HepG2 (cell line): Measurements from ENCODE around the gene C2. TPM values are rescaled to one million over a fixed set of nuclear protein-coding genes. Genes with fewer than 3 reads are reported as not detected.

ENCODE experiments used
- ATAC-seq: fragments of 200-7000 bp; cut with Tn5 transposase; 3 replicates; pipeline ENCODE4 v1.9.1; 2020; ENCODE audit warnings: mild to moderate bottlenecking, moderate library complexity
- BruUV-seq: library from RNA; stranded (reverse); fragments of 400-500 nt; replicated peaks from 2 replicates; lab custom pipeline; 2021; lab: Mats Ljungman, UMichigan
- CTCF ChIA-PET: fragments of 300-600 bp; formaldehyde crosslinking; extraction: SDS; loops from one replicate; lab custom pipeline; 2021; ENCODE audit warnings: low total read pairs, inconsistent platforms, low intra/inter-chr PET ratio; lab: Yijun Ruan, JAX
- POLR2A ChIA-PET: fragments of 350-600 bp; sonication (Branson Sonifier 250); formaldehyde crosslinking; loops from one replicate; lab custom pipeline; 2020; ENCODE audit warnings: antibody characterized with exemption, inconsistent platforms; lab: Yijun Ruan, JAX
- DNase-seq: peaks from one replicate; pipeline ENCODE4 v3.0.0-alpha.2; 2015; ENCODE audit warnings: low spot score
- FAIRE-seq: peaks from 3 replicates; lab custom pipeline; 2011; peaks lifted over from hg19 to GRCh38; lab: Jason Lieb, UNC
- H2AFZ ChIP-seq: one replicate; pipeline ENCODE4 v1.6.1; 2011; ENCODE audit warnings: low read length, inconsistent platforms
- H3K27ac ChIP-seq: fragments of 300-600 bp; 3 replicates; pipeline ENCODE4 v1.8.0; 2011; ENCODE audit warnings: mixed run types, mild to moderate bottlenecking, mixed read lengths, low read length, inconsistent platforms; ENCODE audit not compliant: insufficient read depth; ENCODE audit errors: extremely low read length
- H3K27me3 ChIP-seq, 2 experiments: fragments of 200-600 bp in 1 of 2; 2 replicates in 1 of 2; 3 replicates in 1 of 2; pipeline versions ENCODE4 v1.6.0 to v1.8.0; 2011; ENCODE audit warnings: low read length in 2 of 2, mild to moderate bottlenecking in 2 of 2, moderate library complexity in 2 of 2, inconsistent platforms in 1 of 2; ENCODE audit not compliant: insufficient read depth in 2 of 2, control insufficient read depth in 1 of 2
- H3K36me3 ChIP-seq, 2 experiments: fragments of 200-600 bp in 1 of 2; replicated peaks in 1 of 2; 2 replicates in 1 of 2; 3 replicates in 1 of 2; pipeline versions ENCODE4 v1.5.1 to v1.8.0; 2011; ENCODE audit warnings: low read length in 2 of 2, inconsistent platforms in 1 of 2; ENCODE audit not compliant: insufficient read depth in 2 of 2, control insufficient read depth in 1 of 2
- H3K4me1 ChIP-seq: 2 replicates; pipeline ENCODE4 v1.5.1; 2012; ENCODE audit warnings: low read length, inconsistent platforms; ENCODE audit not compliant: insufficient read depth
- H3K4me2 ChIP-seq: 2 replicates; pipeline ENCODE4 v1.6.0; 2011; ENCODE audit warnings: low read depth, low read length, inconsistent platforms
- H3K4me3 ChIP-seq, 3 experiments: fragments of 200-600 bp in 1 of 3; sonication (generic), shearing (Covaris generic) in 1 of 3; replicated peaks in 1 of 3; 2 replicates each; pipeline ENCODE4 v1.5.1; 2011 to 2016; ENCODE audit warnings: low read length in 3 of 3, inconsistent platforms in 2 of 3, low read depth in 2 of 3, mild to moderate bottlenecking in 2 of 3, control low read depth in 1 of 3, mixed read lengths in 1 of 3; ENCODE audit not compliant: insufficient read depth in 1 of 3
- H3K79me2 ChIP-seq: one replicate; pipeline ENCODE4 v1.6.1; 2011; ENCODE audit warnings: low read length, inconsistent platforms; ENCODE audit not compliant: insufficient read depth
- H3K9ac ChIP-seq: 2 replicates; pipeline ENCODE4 v1.6.0; 2011; ENCODE audit warnings: mild to moderate bottlenecking, low read depth, low read length, inconsistent platforms; ENCODE audit not compliant: insufficient read depth
- H3K9me3 ChIP-seq: 2 replicates; pipeline ENCODE4 v1.5.1; 2012; ENCODE audit warnings: mild to moderate bottlenecking, low read length
- H4K20me1 ChIP-seq: 2 replicates; pipeline ENCODE4 v1.6.0; 2011; ENCODE audit warnings: inconsistent platforms, mild to moderate bottlenecking, low read length, moderate library complexity; ENCODE audit not compliant: insufficient read depth
- HMG20A ChIP-seq: IDR thresholded peaks from 2 replicates; pipeline ENCODE4 v1.6.1; 2016; ENCODE audit warnings: borderline replicate concordance
- NFE2L2 ChIP-seq: fragments of 150-350 bp; IDR thresholded peaks from 2 replicates; pipeline ENCODE4 v1.6.1; 2014; ENCODE audit warnings: low read length
- PRPF4 ChIP-seq: fragments of 200-400 bp; formaldehyde crosslinking; IDR thresholded peaks from 2 replicates; pipeline ENCODE4 v1.6.1; 2016; ENCODE audit warnings: low read length, low read depth; ENCODE audit not compliant: poor library complexity, severe bottlenecking
- RFX3 ChIP-seq: IDR thresholded peaks from 2 replicates; pipeline ENCODE4 v1.6.1; 2016; ENCODE audit warnings: missing biosample characterization, missing genetic modification reagents
- XBP1 ChIP-seq: sonication (generic); formaldehyde crosslinking; IDR thresholded peaks from 2 replicates; pipeline ENCODE4 v1.5.0; 2020; ENCODE audit warnings: missing genetic modification reagents
- ZNF232 ChIP-seq: sonication (generic); formaldehyde crosslinking; IDR thresholded peaks from 2 replicates; pipeline ENCODE4 v1.4.0; 2020; ENCODE audit warnings: missing genetic modification reagents, borderline replicate concordance
- ZNF383 ChIP-seq: sonication (generic); formaldehyde crosslinking; IDR thresholded peaks from 2 replicates; pipeline ENCODE4 v1.4.0; 2020; ENCODE audit warnings: missing genetic modification reagents, mild to moderate bottlenecking, borderline replicate concordance
- ZNF746 ChIP-seq: sonication (generic); formaldehyde crosslinking; IDR thresholded peaks from 2 replicates; pipeline ENCODE4 v1.8.0; 2022; ENCODE audit warnings: mild to moderate bottlenecking, missing genetic modification reagents
- WGBS: methylation state at CpG from one replicate; pipeline ENCODE4 v1.1.6; 2017; ENCODE audit warnings: low lambda C conversion rate; 5-methylcytosine and 5-hydroxymethylcytosine counted together
- in situ Hi-C: cut with HindIII; loops from 2 replicates; pipeline ENCODE4 v1.10.0; 2017; ENCODE audit warnings: low pct_unique_long_range_greater_than_20kb; ENCODE audit not compliant: extremely low pct_ligation_motif_present
- intact Hi-C: fragments of 100-400 bp; cut with micrococcal nuclease; formaldehyde crosslinking; loops from one replicate; pipeline ENCODE4 v1.10.0; 2022; ENCODE audit not compliant: unreplicated experiment
- polyA plus RNA-seq, 8 experiments: library from polyadenylated mRNA; depleted of rRNA in 3 of 8; stranded (reverse) in 7 of 8; unstranded in 1 of 8; fragments of >200 nt; fragmentation: Illumina TruSeq in 4 of 8; extraction: Trizol in 4 of 8; gene quantifications; 2 replicates each; pipeline versions ENCODE4 v1.2.1 to v1.2.3, GENCODE V29; 2011 to 2016; ENCODE audit warnings: low read depth in 4 of 8, missing spikeins in 1 of 8, mixed read lengths in 1 of 8; ENCODE audit not compliant: insufficient read depth in 1 of 8
- total RNA-seq, 5 experiments: library from RNA; depleted of rRNA; stranded (reverse); fragments of >200 nt; fragmentation: Illumina TruSeq; extraction: Trizol; gene quantifications; 2 replicates each; pipeline ENCODE4 v1.2.3, GENCODE V29; 2016; ENCODE audit warnings: low read depth in 1 of 5
- TF ChIP-seq, protein P1 (sequence below): sonication (generic); formaldehyde crosslinking; IDR thresholded peaks from 2 replicates; pipeline ENCODE4 v1.4.0; 2020; ENCODE audit warnings: missing genetic modification reagents, mild to moderate bottlenecking, borderline replicate concordance
- TF ChIP-seq, protein P2 (sequence below): sonication (generic); formaldehyde crosslinking; IDR thresholded peaks from 2 replicates; pipeline ENCODE4 v1.8.1; 2023; ENCODE audit warnings: mild to moderate bottlenecking, inconsistent platforms, moderate library complexity, missing genetic modification reagents, borderline replicate concordance
- TF ChIP-seq, protein P3 (sequence below): sonication (generic); formaldehyde crosslinking; IDR thresholded peaks from 2 replicates; pipeline ENCODE4 v1.5.1; 2020; ENCODE audit warnings: mild to moderate bottlenecking, moderate library complexity, missing genetic modification reagents
- TF ChIP-seq, protein P4 (sequence below): sonication (generic); formaldehyde crosslinking; IDR thresholded peaks from 2 replicates; pipeline ENCODE4 v1.4.0; 2020; ENCODE audit warnings: mild to moderate bottlenecking, missing genetic modification reagents
- TF ChIP-seq, protein P5 (sequence below): IDR thresholded peaks from 2 replicates; pipeline ENCODE4 v1.6.1; 2016; ENCODE audit warnings: low read depth

The C2 gene
- total and polyA plus RNA-seq, 2 of the 13 experiments (the other 11 are each of a cell fraction or from before 2014, with no cell fraction given): 165 to 307 TPM

DNA sequence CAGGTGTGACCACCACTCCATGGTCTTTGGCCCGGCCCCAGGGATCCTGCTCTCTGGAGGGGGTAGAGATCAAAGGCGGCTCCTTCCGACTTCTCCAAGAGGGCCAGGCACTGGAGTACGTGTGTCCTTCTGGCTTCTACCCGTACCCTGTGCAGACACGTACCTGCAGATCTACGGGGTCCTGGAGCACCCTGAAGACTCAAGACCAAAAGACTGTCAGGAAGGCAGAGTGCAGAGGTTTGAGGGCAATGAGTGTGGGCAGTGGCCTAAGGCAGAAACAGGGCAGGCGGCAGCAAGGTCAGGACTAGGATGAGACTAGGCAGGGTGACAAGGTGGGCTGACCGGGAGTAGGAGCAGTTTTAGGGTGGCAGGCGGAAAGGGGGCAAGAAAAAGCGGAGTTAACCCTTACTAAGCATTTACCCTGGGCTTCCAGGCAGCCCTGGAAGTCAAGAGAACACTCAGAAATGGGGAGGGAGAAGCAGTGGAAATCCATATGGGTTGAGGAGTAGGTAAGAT is 18.9 kb downstream of the C2 start (continued):
- TF ChIP-seq, protein P1, sequence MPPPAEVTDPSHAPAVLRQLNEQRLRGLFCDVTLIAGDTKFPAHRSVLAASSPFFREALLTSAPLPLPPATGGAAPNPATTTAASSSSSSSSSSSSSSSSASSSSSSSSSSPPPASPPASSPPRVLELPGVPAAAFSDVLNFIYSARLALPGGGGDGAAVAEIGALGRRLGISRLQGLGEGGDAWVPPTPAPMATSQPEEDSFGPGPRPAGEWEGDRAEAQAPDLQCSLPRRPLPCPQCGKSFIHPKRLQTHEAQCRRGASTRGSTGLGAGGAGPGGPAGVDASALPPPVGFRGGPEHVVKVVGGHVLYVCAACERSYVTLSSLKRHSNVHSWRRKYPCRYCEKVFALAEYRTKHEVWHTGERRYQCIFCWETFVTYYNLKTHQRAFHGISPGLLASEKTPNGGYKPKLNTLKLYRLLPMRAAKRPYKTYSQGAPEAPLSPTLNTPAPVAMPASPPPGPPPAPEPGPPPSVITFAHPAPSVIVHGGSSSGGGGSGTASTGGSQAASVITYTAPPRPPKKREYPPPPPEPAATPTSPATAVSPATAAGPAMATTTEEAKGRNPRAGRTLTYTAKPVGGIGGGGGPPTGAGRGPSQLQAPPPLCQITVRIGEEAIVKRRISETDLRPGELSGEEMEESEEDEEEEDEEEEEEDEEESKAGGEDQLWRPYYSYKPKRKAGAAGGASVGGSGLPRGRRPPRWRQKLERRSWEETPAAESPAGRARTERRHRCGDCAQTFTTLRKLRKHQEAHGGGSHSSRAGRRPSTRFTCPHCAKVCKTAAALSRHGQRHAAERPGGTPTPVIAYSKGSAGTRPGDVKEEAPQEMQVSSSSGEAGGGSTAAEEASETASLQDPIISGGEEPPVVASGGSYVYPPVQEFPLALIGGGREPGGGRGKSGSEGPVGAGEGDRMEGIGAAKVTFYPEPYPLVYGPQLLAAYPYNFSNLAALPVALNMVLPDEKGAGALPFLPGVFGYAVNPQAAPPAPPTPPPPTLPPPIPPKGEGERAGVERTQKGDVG (CRISPR knock-in tag): no peak
- TF ChIP-seq, protein P2, sequence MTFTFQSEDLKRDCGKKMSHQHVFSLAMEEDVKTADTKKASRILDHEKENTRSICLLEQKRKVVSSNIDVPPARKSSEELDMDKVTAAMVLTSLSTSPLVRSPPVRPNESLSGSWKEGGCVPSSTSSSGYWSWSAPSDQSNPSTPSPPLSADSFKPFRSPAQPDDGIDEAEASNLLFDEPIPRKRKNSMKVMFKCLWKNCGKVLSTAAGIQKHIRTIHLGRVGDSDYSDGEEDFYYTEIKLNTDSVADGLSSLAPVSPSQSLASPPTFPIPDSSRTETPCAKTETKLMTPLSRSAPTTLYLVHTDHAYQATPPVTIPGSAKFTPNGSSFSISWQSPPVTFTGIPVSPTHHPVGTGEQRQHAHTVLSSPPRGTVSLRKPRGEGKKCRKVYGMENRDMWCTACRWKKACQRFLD (CRISPR knock-in tag): 0 out of 2 replicates have a peak, but pooled peaks have one; percentile 65
- TF ChIP-seq RFX3 (no peak), XBP1 (CRISPR knock-in tag) (no peak)

DNA sequence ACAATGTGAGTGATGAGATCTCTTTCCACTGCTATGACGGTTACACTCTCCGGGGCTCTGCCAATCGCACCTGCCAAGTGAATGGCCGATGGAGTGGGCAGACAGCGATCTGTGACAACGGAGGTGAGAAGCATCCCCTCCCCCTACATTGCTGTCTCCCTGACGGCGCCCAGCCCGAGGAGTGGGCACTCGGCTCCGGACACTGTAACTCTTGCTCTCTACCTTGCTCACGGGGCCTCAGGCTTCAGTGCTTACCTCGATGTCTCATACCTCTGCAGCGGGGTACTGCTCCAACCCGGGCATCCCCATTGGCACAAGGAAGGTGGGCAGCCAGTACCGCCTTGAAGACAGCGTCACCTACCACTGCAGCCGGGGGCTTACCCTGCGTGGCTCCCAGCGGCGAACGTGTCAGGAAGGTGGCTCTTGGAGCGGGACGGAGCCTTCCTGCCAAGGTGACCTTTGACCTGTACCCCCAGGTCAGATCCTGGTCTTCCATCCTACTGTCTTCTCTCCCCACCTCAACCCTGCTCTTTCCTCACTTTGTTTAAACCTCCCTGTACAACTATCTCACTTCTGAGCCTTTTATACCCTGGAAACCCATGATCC is 19.7 kb downstream of the C2 start:
- CTCF ChIA-PET: no interaction called here
- Histone ChIP-seq H3K79me2 (peaks cover 22% of the 10 kb centered on the region), H4K20me1 (no peaks in the 10 kb centered on the region), H3K36me3 (peaks cover 21 to 74% of the 10 kb centered on the region in 2 experiments), H3K27me3 (no peaks in the 10 kb centered on the region; a peak in 1 of 5 replicates), H3K4me3 (peak overlapping the region; percentile 59 to 90 (median 66); a peak in 5 of 6 replicates), H3K9ac (peak overlapping the region; percentile 91), H3K4me2 (peak overlapping the region; percentile 98), H2AFZ (no peak overlapping the region), H3K4me1 (peaks cover 73% of the 10 kb centered on the region), H3K9me3 (no peaks in the 10 kb centered on the region), H3K27ac (peak overlapping the region; percentile 91)
- POLR2A ChIA-PET: interaction anchor here (1.8 kb wide), 1 partner anchor 18 kb away, joined by 5 read pairs; no protein-coding TSS in a partner anchor
- in situ Hi-C loops: loop anchor here (5.0 kb wide), 1 partner anchor 45 kb away; the partner anchor contains the start of gene ZBTB12
- no peak for ATAC-seq
- FAIRE-seq: no peak
- DNase-seq: no peak
- 90% methylated on average over 24 of the region's 24 CpGs for WGBS
- BruUV-seq: no TSS peak
- intact Hi-C loops: no loop called here
- TF ChIP-seq, protein P3, sequence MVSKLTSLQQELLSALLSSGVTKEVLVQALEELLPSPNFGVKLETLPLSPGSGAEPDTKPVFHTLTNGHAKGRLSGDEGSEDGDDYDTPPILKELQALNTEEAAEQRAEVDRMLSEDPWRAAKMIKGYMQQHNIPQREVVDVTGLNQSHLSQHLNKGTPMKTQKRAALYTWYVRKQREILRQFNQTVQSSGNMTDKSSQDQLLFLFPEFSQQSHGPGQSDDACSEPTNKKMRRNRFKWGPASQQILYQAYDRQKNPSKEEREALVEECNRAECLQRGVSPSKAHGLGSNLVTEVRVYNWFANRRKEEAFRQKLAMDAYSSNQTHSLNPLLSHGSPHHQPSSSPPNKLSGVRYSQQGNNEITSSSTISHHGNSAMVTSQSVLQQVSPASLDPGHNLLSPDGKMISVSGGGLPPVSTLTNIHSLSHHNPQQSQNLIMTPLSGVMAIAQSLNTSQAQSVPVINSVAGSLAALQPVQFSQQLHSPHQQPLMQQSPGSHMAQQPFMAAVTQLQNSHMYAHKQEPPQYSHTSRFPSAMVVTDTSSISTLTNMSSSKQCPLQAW (CRISPR knock-in tag): peak; percentile 29; the same call in 1 of the 2 replicates
- TF ChIP-seq ZNF746 (CRISPR knock-in tag): peak; percentile 26; the same call in 1 of the 2 replicates
- TF ChIP-seq, protein P4, sequence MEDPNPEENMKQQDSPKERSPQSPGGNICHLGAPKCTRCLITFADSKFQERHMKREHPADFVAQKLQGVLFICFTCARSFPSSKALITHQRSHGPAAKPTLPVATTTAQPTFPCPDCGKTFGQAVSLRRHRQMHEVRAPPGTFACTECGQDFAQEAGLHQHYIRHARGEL (CRISPR knock-in tag): no peak
- no peak for TF ChIP-seq HMG20A (CRISPR knock-in tag)
- no peak for TF ChIP-seq NFE2L2
- TF ChIP-seq, protein P5, sequence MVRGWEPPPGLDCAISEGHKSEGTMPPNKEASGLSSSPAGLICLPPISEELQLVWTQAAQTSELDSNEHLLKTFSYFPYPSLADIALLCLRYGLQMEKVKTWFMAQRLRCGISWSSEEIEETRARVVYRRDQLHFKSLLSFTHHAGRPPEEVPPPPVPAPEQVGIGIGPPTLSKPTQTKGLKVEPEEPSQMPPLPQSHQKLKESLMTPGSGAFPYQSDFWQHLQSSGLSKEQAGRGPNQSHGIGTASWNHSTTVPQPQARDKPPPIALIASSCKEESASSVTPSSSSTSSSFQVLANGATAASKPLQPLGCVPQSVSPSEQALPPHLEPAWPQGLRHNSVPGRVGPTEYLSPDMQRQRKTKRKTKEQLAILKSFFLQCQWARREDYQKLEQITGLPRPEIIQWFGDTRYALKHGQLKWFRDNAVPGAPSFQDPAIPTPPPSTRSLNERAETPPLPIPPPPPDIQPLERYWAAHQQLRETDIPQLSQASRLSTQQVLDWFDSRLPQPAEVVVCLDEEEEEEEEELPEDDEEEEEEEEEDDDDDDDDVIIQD (CRISPR knock-in tag): 0 out of 2 replicates have a peak, but pooled peaks have one; percentile 25
- TF ChIP-seq ZNF383: no peak
- peak; percentile 23 for TF ChIP-seq PRPF4
- TF ChIP-seq ZNF232 (CRISPR knock-in tag): 0 out of 2 replicates have a peak, but pooled peaks have one; percentile 50
